HL-60 (cell line): Measurements from ENCODE around the gene SLC22A23.

Experiments
- CTCF ChIP-seq: IDR thresholded peaks from one replicate; pipeline ENCODE4 v1.5.1; 2011; ENCODE audit warnings: low read length, control low read depth, inconsistent platforms; ENCODE audit not compliant: insufficient read depth
- GABPA ChIP-seq: IDR thresholded peaks from 2 replicates; pipeline ENCODE4 v1.6.1; 2012; ENCODE audit warnings: low read depth
- POLR2AphosphoS5 ChIP-seq: IDR thresholded peaks from 2 replicates; pipeline ENCODE4 v1.6.1; 2012; ENCODE audit warnings: low read depth
- REST ChIP-seq: IDR thresholded peaks from 2 replicates; pipeline ENCODE4 v1.6.1; 2012; ENCODE audit warnings: low read depth; ENCODE audit not compliant: insufficient replicate concordance

- TF ChIP-seq CTCF (no peak), POLR2AphosphoS5 (no peak), GABPA (no peak), REST (no peak)
Measured at GRCh38 chr6:3299221-3299620, 157.6 kb downstream of the SLC22A23 start.
